HepG2 (cell line): Measurements from ENCODE around the gene RNF13. TPM values are rescaled to one million over a fixed set of nuclear protein-coding genes. Genes with fewer than 3 reads are reported as not detected.

Source experiments
- AGO2 ChIP-seq: fragments of 200-400 bp; formaldehyde crosslinking; optimal IDR thresholded peaks from 2 replicates; pipeline ENCODE3; 2017; ENCODE audit warnings: mild to moderate bottlenecking, low read depth, low read length, moderate library complexity
- ARNT2 ChIP-seq: sonication (generic); formaldehyde crosslinking; IDR thresholded peaks from 2 replicates; pipeline ENCODE4 v1.8.0; 2022; ENCODE audit warnings: mild to moderate bottlenecking, low read depth, missing genetic modification reagents, moderate library complexity
- BRCA1 ChIP-seq: sonication (generic); formaldehyde crosslinking; IDR thresholded peaks from 2 replicates; pipeline ENCODE4 v1.4.0; 2020; ENCODE audit warnings: missing genetic modification reagents
- CENPX ChIP-seq: sonication (generic); formaldehyde crosslinking; IDR thresholded peaks from 2 replicates; pipeline ENCODE4 v1.9.0; 2021; ENCODE audit warnings: mild to moderate bottlenecking, missing genetic modification reagents, moderate library complexity
- GTF2F1 ChIP-seq: fragments of 150-350 bp; IDR thresholded peaks from 2 replicates; pipeline ENCODE4 v1.6.1; 2014; ENCODE audit warnings: low read length
- KDM1A ChIP-seq: IDR thresholded peaks from 2 replicates; pipeline ENCODE4 v1.6.1; 2016; ENCODE audit warnings: missing compliant biosample characterization
- MEIS2 ChIP-seq: sonication (generic); formaldehyde crosslinking; IDR thresholded peaks from 2 replicates; pipeline ENCODE4 v1.9.0; 2021; ENCODE audit warnings: mild to moderate bottlenecking, missing genetic modification reagents
- PBX3 ChIP-seq: sonication (generic); formaldehyde crosslinking; IDR thresholded peaks from 2 replicates; pipeline ENCODE4 v1.8.1; 2023; ENCODE audit warnings: missing genetic modification reagents, inconsistent platforms, borderline replicate concordance
- POLR2AphosphoS2 ChIP-seq: IDR thresholded peaks from 2 replicates; pipeline ENCODE4 v1.6.1; 2011; ENCODE audit warnings: low read depth, low read length, improper control_type of control experiment
- SP2 ChIP-seq: sonication (generic); formaldehyde crosslinking; IDR thresholded peaks from 2 replicates; pipeline ENCODE4 v1.5.1; 2020; ENCODE audit warnings: mild to moderate bottlenecking, missing genetic modification reagents
- ZBTB21 ChIP-seq: sonication (generic); formaldehyde crosslinking; IDR thresholded peaks from 2 replicates; pipeline ENCODE4 v1.4.0; 2020; ENCODE audit warnings: missing genetic modification reagents
- ZFP90 ChIP-seq: sonication (generic); formaldehyde crosslinking; IDR thresholded peaks from 2 replicates; pipeline ENCODE4 v1.8.0; 2022; ENCODE audit warnings: missing genetic modification reagents, mild to moderate bottlenecking, inconsistent platforms, borderline replicate concordance
- ZMYM4 ChIP-seq: sonication (generic); formaldehyde crosslinking; IDR thresholded peaks from 2 replicates; pipeline ENCODE4 v1.8.1; 2023; ENCODE audit warnings: mild to moderate bottlenecking, missing genetic modification reagents
- ZNF317 ChIP-seq: sonication (generic); formaldehyde crosslinking; IDR thresholded peaks from 2 replicates; pipeline ENCODE4 v1.5.0; 2020; ENCODE audit warnings: mild to moderate bottlenecking, missing genetic modification reagents
- ZNF598 ChIP-seq: sonication (generic); formaldehyde crosslinking; IDR thresholded peaks from 2 replicates; pipeline ENCODE4 v1.5.1; 2020; ENCODE audit warnings: mild to moderate bottlenecking, missing genetic modification reagents, borderline replicate concordance
- ZNF670 ChIP-seq: sonication (generic); formaldehyde crosslinking; IDR thresholded peaks from 2 replicates; pipeline ENCODE4 v1.8.0; 2022; ENCODE audit warnings: mild to moderate bottlenecking, missing genetic modification reagents, borderline replicate concordance
- ZNF709 ChIP-seq: sonication (generic); formaldehyde crosslinking; IDR thresholded peaks from 2 replicates; pipeline ENCODE4 v1.5.0; 2020; ENCODE audit warnings: mild to moderate bottlenecking, missing genetic modification reagents
- ZNF761 ChIP-seq: sonication (generic); formaldehyde crosslinking; conservative IDR thresholded peaks from 2 replicates; pipeline ENCODE4 v1.4.0; 2020; ENCODE audit warnings: mild to moderate bottlenecking, missing genetic modification reagents
- ZNF878 ChIP-seq: sonication (generic); formaldehyde crosslinking; IDR thresholded peaks from 2 replicates; pipeline ENCODE4 v1.8.1; 2023; ENCODE audit warnings: mild to moderate bottlenecking, missing genetic modification reagents, moderate library complexity
- polyA plus RNA-seq, 8 experiments: library from polyadenylated mRNA; depleted of rRNA in 3 of 8; stranded (reverse) in 7 of 8; unstranded in 1 of 8; fragments of >200 nt; fragmentation: Illumina TruSeq in 4 of 8; extraction: Trizol in 4 of 8; gene quantifications; 2 replicates each; pipeline versions ENCODE4 v1.2.1 to v1.2.3, GENCODE V29; 2011 to 2016; ENCODE audit warnings: low read depth in 4 of 8, missing spikeins in 1 of 8, mixed read lengths in 1 of 8; ENCODE audit not compliant: insufficient read depth in 1 of 8
- total RNA-seq, 5 experiments: library from RNA; depleted of rRNA; stranded (reverse); fragments of >200 nt; fragmentation: Illumina TruSeq; extraction: Trizol; gene quantifications; 2 replicates each; pipeline ENCODE4 v1.2.3, GENCODE V29; 2016; ENCODE audit warnings: low read depth in 1 of 5
- TF ChIP-seq, protein P1 (sequence below): IDR thresholded peaks from 2 replicates; pipeline ENCODE4 v1.6.1; 2012; ENCODE audit warnings: low read depth, low read length, improper control_type of control experiment
- TF ChIP-seq, protein P2 (sequence below): IDR thresholded peaks from 2 replicates; pipeline ENCODE4 v1.6.1; 2016; ENCODE audit warnings: missing compliant biosample characterization, missing genetic modification reagents, borderline replicate concordance

Gene RNF13
- total and polyA plus RNA-seq, 2 of the 13 experiments (the other 11 are each of a cell fraction or from before 2014, with no cell fraction given): 39.8 to 46.0 TPM

GRCh38 chr3:149971403-149972075 is 158.5 kb downstream of the RNF13 start (continued):
- TF ChIP-seq POLR2AphosphoS2: no peak
- TF ChIP-seq ZNF761 (CRISPR knock-in tag): no peak
- no peak for TF ChIP-seq PBX3
- TF ChIP-seq CENPX (CRISPR knock-in tag): no peak
- TF ChIP-seq ZMYM4 (CRISPR knock-in tag): peak; percentile 59; the same call in 1 of the 2 replicates
- TF ChIP-seq KDM1A: no peak
- no peak; the same call in 1 of the 2 replicates for TF ChIP-seq SP2
- TF ChIP-seq ARNT2: no peak
- TF ChIP-seq AGO2: no peak
- TF ChIP-seq, protein P1, sequence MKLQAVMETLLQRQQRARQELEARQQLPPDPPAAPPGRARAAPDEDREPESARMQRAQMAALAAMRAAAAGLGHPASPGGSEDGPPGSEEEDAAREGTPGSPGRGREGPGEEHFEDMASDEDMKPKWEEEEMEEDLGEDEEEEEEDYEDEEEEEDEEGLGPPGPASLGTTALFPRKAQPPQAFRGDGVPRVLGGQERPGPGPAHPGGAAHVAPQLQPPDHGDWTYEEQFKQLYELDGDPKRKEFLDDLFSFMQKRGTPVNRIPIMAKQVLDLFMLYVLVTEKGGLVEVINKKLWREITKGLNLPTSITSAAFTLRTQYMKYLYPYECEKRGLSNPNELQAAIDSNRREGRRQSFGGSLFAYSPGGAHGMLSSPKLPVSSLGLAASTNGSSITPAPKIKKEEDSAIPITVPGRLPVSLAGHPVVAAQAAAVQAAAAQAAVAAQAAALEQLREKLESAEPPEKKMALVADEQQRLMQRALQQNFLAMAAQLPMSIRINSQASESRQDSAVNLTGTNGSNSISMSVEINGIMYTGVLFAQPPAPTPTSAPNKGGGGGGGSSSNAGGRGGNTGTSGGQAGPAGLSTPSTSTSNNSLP: no peak
- no peak for TF ChIP-seq ZBTB21 (CRISPR knock-in tag)
- peak; percentile 74 for TF ChIP-seq ZNF709 (CRISPR knock-in tag)
- TF ChIP-seq, protein P2, sequence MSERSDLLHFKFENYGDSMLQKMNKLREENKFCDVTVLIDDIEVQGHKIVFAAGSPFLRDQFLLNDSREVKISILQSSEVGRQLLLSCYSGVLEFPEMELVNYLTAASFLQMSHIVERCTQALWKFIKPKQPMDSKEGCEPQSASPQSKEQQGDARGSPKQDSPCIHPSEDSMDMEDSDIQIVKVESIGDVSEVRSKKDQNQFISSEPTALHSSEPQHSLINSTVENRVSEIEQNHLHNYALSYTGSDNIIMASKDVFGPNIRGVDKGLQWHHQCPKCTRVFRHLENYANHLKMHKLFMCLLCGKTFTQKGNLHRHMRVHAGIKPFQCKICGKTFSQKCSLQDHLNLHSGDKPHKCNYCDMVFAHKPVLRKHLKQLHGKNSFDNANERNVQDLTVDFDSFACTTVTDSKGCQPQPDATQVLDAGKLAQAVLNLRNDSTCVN: no peak
- peak; percentile 74; the same call in 1 of the 2 replicates for TF ChIP-seq ZNF598 (CRISPR knock-in tag)
- no peak for TF ChIP-seq GTF2F1
- TF ChIP-seq ZFP90: no peak; the same call in 1 of the 2 replicates
- 0 out of 2 replicates have a peak, but pooled peaks have one; percentile 30 for TF ChIP-seq ZNF317
- TF ChIP-seq ZNF670 (CRISPR knock-in tag): no peak
- TF ChIP-seq ZNF878 (CRISPR knock-in tag): no peak
- TF ChIP-seq BRCA1: no peak
- no peak for TF ChIP-seq MEIS2 (CRISPR knock-in tag)
